Central memory CD8-positive, alpha-beta T cell (primary cell): ENCODE data around the gene GGT1.
"Not testable (repeated sequence)": the region's sequence is repeated elsewhere in the genome, so short reads cannot be mapped to it uniquely, and the experiment has no call there.

ENCODE experiments used
- ATAC-seq: fragments of 150-1000 bp; cut with Tn5 transposase; replicated peaks from 2 replicates; pipeline ENCODE4 v1.10.0; 2022; ENCODE audit warnings: mild to moderate bottlenecking, moderate FRiP score, moderate number of reproducible peaks; ENCODE audit not compliant: poor library complexity, severe bottlenecking; ENCODE audit errors: extremely low read depth
- DNase-seq, 2 donors: peaks; one replicate each; pipeline ENCODE4 v3.0.0; 2021; ENCODE audit warnings: low spot score in 2 of 2
- H3K27ac Mint-ChIP-seq: one replicate; pipeline ENCODE4 v1.8.0; 2022; ENCODE audit warnings: low read depth, mild to moderate bottlenecking, moderate library complexity, mixed read lengths
- H3K27me3 Mint-ChIP-seq: one replicate; pipeline ENCODE4 v1.8.0; 2022; ENCODE audit warnings: mixed read lengths
- H3K36me3 Mint-ChIP-seq: one replicate; pipeline ENCODE4 v1.8.0; 2022; ENCODE audit warnings: mild to moderate bottlenecking, moderate library complexity, mixed read lengths; ENCODE audit not compliant: insufficient read depth
- H3K4me1 Mint-ChIP-seq: one replicate; pipeline ENCODE4 v1.8.0; 2022; ENCODE audit warnings: mixed read lengths
- H3K4me3 Mint-ChIP-seq: one replicate; pipeline ENCODE4 v1.8.0; 2022; ENCODE audit warnings: mild to moderate bottlenecking, moderate library complexity, mixed read lengths
- H3K9me3 Mint-ChIP-seq: one replicate; pipeline ENCODE4 v1.8.0; 2022; ENCODE audit warnings: mixed read lengths

The GGT1 gene

DNA sequence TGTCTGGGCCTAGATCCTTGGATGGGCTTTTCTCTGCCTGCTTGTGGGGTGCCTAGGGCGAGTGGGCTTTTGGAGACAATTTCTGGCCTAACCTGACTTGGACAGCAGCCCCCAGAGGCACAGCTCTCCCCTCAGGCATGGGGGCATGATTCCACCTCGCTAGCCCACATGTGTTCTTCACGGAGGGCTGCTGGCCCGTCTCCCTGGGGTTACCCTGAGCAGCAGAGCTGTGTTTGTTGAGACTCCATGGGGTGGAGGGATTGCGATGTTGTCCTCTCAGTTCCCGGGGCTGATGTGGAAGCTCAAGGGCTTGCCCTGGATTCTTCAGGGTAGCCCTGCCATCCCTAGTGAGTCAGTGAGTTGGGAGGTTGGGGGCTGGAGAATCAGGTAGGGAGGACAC is 7.8 kb upstream of the GGT1 start:
- Mint-ChIP-seq H3K36me3 (peaks cover 1% of the 10 kb centered on the region), H3K9me3 (no peaks in the 10 kb centered on the region), H3K4me3 (no peak overlapping the region), H3K27ac (no peak overlapping the region), H3K27me3 (no peaks in the 10 kb centered on the region), H3K4me1 (peaks cover 5% of the 10 kb centered on the region)
- no peak for ATAC-seq
- no peak for DNase-seq

DNA sequence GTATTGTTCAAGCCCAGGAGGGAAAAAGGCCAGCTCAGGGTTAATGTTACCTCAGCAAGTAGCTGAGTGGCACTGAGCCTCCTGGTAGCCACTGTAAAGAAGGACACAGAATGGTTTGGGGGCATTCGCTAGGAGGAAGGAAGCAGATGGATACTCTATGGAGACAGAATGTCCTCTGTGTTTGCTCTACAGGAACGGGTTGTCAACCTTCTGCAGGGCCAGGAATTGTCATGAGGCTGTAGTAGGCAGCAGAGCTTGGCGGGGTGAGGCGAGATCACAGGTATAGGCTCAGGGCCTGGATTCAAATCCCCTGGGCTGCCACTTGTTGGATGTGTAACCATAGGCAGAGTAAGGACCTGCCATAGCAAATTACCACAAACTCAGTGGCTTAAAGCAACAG is 7.1 kb upstream of the GGT1 start:
- Mint-ChIP-seq H3K4me3 (no peak overlapping the region), H3K27me3 (no peaks in the 10 kb centered on the region), H3K27ac (no peak overlapping the region), H3K4me1 (peaks cover 5% of the 10 kb centered on the region), H3K36me3 (peaks cover 1% of the 10 kb centered on the region), H3K9me3 (no peaks in the 10 kb centered on the region)
- DNase-seq, result no peak
- ATAC-seq, result no peak

DNA sequence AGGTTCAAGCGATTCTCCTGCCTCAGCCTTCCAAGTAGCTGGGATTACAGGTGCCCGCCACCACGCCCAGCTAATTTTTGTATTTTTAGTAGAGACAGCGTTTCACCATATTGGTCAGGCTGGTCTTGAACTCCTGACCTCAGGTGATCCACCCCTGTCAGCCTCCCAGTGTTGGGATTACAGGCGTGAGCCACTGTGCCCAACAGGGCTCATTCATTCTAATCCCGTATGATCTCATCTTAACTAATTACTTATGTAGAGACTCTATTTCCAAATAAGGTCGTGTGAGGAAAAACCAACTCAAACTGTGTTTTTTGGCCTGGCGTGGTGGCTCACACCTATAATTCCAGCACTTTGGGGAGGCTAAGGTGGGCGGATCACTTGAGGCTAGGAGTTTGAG is 5.9 kb upstream of the GGT1 start:
- not testable (repeated sequence) for H3K4me3 Mint-ChIP-seq, DNase-seq, H3K27ac Mint-ChIP-seq, ATAC-seq, H3K27me3 Mint-ChIP-seq, H3K9me3 Mint-ChIP-seq, H3K4me1 Mint-ChIP-seq, H3K36me3 Mint-ChIP-seq

DNA sequence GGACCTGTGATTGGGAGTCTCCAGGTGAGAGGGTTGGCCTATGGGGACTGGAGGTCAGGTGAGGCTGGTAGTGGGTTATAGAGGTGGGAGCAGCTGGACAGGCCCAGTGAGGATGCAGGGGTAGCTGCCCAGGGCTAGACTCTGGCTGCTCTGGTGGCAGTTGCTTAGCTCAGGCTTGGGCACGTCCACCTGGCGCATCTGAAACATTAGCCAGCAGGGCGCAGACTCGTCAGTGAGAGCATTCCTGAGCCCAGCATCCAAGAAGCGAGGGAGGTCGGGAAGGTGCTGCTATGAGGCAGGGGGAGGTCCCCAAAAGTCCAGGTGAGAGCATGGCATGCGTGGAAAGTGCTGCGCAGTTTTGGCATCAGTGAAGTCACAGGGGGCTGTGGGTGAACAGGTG is 3.5 kb upstream of the GGT1 start:
- no peak for DNase-seq
- peaks cover 14% of the 10 kb centered on the region for H3K4me1 Mint-ChIP-seq
- no peak overlapping the region for H3K4me3 Mint-ChIP-seq
- H3K9me3 Mint-ChIP-seq, result no peaks in the 10 kb centered on the region
- H3K36me3 Mint-ChIP-seq, result no peaks in the 10 kb centered on the region
- H3K27ac Mint-ChIP-seq, result no peak overlapping the region
- no peaks in the 10 kb centered on the region for H3K27me3 Mint-ChIP-seq
- ATAC-seq, result no peak

DNA sequence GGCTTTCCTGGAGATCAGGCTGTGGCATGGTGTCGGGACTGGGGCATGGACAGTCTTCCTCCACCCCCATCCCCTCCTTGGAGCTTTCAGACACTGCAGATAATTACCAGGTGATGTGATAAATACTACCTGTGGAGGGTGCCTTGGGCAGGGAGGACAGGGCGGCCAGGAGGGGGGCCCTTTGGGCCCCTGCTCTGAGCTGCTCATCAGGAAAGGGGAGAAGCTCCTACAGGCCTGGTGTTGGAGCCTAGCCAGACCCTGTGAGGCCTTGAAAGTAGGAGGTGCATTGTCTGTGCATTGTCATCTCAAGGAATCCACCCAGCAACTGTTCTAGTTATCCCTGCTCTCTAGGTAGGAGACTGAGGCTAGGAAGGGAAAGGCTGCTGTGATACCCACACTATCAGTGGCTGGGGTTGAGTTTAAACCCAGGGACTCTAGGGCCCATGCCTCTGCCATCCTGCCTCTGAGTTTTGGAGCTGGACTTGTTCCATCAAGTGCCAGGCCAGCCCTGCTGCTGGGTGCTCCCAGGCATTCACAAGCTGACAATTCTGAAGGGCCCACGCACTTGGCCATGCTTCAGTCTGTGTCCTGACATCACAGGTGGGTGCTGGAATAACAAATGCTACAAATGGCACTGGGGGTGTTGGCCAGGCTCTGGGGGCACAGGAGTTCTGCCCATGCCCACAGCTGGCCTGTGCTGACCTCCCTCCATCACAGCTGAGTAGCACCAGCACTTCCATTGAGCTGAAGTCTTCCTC is 2.9 kb upstream of the GGT1 start:
- H3K36me3 Mint-ChIP-seq, H3K27ac Mint-ChIP-seq, ATAC-seq, DNase-seq, H3K9me3 Mint-ChIP-seq, H3K4me3 Mint-ChIP-seq, H3K27me3 Mint-ChIP-seq: not testable (repeated sequence)
- peaks cover 15% of the 10 kb centered on the region for H3K4me1 Mint-ChIP-seq

DNA sequence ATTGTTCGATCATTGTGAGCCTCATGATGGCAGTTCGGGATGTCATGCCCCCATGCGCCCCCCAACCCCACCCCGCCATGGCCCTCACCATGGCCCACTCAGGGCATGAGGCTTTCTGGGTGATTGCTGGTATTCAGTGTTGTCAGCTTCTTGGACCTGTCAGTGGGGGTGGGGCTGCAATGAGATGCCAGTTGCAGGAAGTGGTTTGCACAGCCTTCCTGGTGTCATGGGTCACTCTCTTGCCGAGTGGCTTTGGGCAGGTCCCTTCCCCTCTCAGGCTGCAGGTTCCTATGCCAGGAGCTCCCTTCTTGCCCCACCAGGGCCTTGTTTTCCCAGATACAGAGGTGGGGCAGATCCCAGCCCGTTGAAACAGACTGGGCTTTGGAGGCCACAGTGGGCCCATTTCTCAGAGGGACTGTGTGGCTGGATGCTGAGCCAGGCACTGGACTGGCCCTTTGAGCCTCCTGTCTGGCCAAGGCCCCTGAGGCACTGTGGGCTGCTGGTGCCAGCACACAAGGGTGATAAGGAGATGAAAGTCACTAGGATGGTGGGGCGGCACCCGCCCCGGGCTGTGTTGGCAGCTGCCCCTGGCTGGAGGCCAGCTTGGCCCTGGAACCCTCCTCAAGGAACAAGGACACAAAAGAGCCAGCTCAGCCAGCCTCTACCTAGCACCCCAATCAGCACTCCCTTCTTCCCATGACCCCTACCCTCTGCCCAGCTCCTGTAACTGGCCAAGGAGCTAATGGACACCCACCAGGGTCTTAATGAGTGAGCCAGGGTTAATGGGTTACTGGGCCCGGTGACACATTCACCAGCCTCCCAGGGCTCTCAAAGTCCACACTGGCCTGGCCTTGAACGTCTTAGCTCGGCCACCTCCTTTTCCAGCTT is 1.5 kb upstream of the GGT1 start:
- Mint-ChIP-seq H3K4me3 (no peak overlapping the region), H3K27me3 (no peaks in the 10 kb centered on the region), H3K9me3 (no peaks in the 10 kb centered on the region), H3K36me3 (no peaks in the 10 kb centered on the region), H3K27ac (no peak overlapping the region), H3K4me1 (peaks cover 15% of the 10 kb centered on the region)
- DNase-seq (no peak), ATAC-seq (no peak)

DNA sequence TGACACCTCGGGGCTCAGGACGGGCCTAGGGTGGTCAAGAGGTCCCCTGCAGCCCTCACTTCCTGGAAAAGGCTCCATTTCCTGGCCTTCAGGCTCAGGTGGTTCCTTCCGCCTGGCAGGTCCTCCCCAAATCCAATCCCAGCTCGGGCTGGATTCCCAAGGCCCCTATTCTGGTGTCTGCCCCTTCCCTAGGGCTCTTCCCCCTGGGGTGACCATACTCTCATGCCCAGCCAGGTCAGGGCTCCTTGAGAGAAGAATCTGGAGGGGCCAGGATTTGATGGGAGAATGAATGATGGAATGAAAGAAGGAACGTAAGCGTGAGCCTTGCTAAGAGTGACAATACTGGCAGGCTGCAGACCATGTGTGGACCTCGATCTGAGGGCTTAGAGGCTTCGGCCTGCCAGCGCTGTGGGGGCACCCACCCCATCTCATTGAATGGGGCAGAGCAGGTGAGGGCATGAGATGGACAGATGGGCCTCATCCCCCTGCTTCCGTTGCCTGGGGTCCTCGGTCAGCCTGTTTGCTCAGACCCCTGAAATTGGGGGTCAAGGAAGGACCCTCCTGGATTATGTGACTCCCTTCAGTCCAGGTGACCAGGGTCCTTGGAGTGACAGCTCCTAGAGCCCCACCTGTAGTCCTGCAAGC is 766 bp upstream of the GGT1 start:
- not testable (repeated sequence) for H3K36me3 Mint-ChIP-seq, ATAC-seq, H3K4me3 Mint-ChIP-seq, H3K27ac Mint-ChIP-seq, DNase-seq, H3K9me3 Mint-ChIP-seq, H3K27me3 Mint-ChIP-seq
- peaks cover 15% of the 10 kb centered on the region for H3K4me1 Mint-ChIP-seq

DNA sequence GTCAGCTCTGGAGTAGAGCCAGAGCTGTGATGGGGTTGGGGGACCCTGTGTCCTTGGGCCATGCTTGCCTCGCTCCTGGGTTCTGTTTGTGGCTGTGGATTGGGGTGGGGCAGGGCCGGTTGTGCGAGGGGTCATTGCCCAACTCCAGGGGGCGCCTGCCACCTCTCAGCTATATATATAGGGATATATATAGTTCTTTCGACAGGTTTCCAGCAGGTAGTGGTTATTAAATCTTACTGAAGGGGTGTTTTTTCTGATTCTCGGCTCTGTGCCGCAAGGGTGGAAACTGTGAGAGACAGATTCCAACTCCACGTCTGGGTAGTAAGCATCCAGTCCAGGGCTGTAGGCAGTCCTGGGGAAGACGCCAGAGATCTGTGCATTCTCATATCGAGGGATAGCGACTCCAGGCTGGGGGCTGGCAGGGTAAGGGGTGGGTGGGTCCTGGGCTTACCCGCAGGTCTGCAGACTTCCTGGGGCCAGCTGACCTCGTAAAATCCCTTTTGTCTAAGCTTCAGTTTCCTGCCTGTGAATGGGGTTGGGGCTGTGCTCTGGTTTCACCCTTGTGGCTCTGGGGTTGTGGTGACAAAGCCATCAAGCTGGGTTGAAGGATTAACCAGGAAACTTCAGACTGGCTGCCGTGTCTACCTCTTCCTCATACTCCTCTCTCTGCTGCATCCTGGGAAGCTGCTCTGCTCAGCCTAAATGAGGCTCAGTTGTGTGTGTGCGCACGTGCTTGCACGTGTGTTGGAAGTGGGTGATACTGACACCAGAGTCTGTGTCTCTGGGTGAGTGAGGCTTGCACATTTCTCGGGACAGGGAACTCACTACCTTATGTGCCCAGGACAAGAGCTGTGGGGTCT is 1.0 kb downstream of the GGT1 start:
- peaks cover 20% of the 10 kb centered on the region for H3K4me1 Mint-ChIP-seq
- DNase-seq, H3K27me3 Mint-ChIP-seq, H3K9me3 Mint-ChIP-seq, H3K36me3 Mint-ChIP-seq: not testable (repeated sequence)
- peak; percentile 50 for ATAC-seq
- peak overlapping the region; percentile 63 for H3K4me3 Mint-ChIP-seq
- H3K27ac Mint-ChIP-seq, result peak overlapping the region; percentile 57

DNA sequence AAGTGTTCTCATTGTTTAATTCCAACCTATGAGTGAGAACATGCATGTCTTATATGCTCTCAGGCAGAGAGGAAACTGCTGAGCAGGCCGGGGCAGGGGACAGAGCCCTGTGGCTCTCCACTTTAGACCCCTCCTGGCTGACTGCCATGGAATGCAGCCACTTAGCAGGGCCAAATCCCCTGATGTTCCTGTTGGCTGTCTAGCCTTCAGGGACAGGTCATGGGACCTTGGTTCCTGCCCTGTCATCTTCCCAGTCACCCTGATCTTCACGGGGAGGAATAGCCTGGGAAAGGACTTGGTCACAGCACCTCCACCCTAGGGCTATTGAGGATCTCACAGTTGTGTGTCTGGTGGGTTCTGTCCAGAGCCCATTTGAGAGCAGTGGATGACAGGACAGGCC is 3.3 kb downstream of the GGT1 start:
- not testable (repeated sequence) for H3K36me3 Mint-ChIP-seq, H3K4me3 Mint-ChIP-seq, H3K9me3 Mint-ChIP-seq, H3K27ac Mint-ChIP-seq, H3K27me3 Mint-ChIP-seq, DNase-seq, ATAC-seq
- H3K4me1 Mint-ChIP-seq, result peaks cover 20% of the 10 kb centered on the region

DNA sequence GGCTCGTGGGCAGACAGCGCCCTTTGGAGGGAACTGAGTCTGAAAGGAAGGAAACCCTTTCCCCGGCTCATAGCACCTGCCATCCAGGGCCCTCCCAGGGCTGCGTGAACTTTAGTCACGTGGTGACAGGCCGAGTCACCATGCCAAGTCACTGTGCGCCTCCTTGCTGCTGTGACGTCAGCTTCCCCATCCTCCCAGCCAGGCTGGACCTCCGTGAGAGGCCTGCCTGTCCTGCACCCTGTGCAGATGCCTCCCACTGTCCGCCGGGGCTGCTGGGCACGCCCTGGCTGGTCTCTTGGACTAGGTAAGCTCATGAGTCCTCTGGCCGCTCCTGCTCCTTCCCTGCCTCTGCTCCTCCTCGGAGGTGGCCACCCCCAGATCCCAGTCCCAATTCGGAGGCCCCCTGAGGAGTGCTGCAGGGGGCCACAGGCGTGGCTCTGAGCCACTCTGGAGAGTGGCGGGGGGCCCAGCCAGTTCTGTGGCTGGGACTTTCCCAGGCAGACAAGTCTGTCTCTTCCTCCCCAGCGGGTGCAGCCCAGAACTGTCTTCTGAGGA is 4.5 kb downstream of the GGT1 start:
- Mint-ChIP-seq H3K4me3 (peak overlapping the region; percentile 93), H3K27ac (peak overlapping the region; percentile 99), H3K4me1 (peaks cover 20% of the 10 kb centered on the region)
- not testable (repeated sequence) for H3K36me3 Mint-ChIP-seq, H3K9me3 Mint-ChIP-seq, H3K27me3 Mint-ChIP-seq
- ATAC-seq, result peak; percentile 75
- peak in 1 of 2 donors; percentile 26 for DNase-seq

DNA sequence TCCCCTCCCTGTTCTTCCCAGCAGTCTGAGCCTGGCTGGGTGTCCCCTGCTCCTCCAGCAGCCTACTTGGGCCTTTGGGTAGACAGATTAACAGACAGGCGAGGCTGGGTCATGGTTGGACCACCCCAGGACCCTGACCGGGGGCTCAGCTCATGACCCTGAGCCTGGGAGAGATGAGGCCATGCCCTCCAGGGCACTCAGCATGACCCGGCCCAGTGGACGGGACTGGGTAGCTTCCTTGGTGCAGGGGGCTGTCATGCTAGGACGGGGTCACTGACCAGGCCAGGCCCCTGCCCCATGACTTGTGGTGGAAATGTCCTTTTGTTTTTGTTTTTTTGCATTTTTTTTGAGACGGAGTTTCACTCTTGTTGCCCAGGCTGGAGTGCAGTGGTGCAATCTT is 5.3 kb downstream of the GGT1 start:
- H3K27me3 Mint-ChIP-seq, DNase-seq, H3K9me3 Mint-ChIP-seq, ATAC-seq, H3K36me3 Mint-ChIP-seq: not testable (repeated sequence)
- peak overlapping the region; percentile 99 for H3K27ac Mint-ChIP-seq
- peak overlapping the region; percentile 93 for H3K4me3 Mint-ChIP-seq
- H3K4me1 Mint-ChIP-seq, result peaks cover 18% of the 10 kb centered on the region

DNA sequence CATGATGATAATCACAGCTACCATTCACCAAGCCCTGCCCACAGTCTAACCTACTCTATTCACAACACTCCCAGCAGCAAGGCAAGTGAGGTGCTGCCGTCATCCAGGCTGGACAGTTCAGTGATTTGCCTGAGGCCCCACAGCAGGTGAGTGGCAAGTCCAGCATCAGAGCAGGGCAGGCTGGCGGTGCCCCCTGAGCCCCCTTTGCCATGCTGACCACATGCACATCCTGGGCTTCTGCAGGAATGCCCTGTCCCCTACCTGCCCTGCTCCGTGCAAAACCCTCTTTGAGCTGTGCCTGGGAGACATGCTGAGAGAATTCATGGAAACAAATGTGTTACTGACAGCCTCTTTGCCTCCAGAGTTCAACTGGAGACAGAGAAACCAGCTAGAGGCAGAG is 6.9 kb downstream of the GGT1 start:
- H3K4me1 Mint-ChIP-seq, H3K27ac Mint-ChIP-seq, H3K4me3 Mint-ChIP-seq, H3K9me3 Mint-ChIP-seq, H3K27me3 Mint-ChIP-seq, H3K36me3 Mint-ChIP-seq, DNase-seq, ATAC-seq: not testable (repeated sequence)
